GM12891 (cell line): ENCODE results near the gene CYP27B1.

Experiments used
- PAX5 ChIP-seq: IDR thresholded peaks from 2 replicates; pipeline ENCODE4 v1.6.1; 2011; ENCODE audit warnings: low read length, moderate library complexity, mild to moderate bottlenecking; ENCODE audit not compliant: insufficient read depth, severe bottlenecking
- POLR2A ChIP-seq: IDR thresholded peaks from 2 replicates; pipeline ENCODE4 v1.6.1; 2011; ENCODE audit warnings: low read depth, low read length, control low read depth
- POLR2AphosphoS5 ChIP-seq: IDR thresholded peaks from 2 replicates; pipeline ENCODE4 v1.6.1; 2011; ENCODE audit warnings: low read depth, low read length, control low read depth
- TAF1 ChIP-seq: IDR thresholded peaks from 2 replicates; pipeline ENCODE4 v1.6.1; 2011; ENCODE audit warnings: low read depth, low read length, control low read depth

DNA sequence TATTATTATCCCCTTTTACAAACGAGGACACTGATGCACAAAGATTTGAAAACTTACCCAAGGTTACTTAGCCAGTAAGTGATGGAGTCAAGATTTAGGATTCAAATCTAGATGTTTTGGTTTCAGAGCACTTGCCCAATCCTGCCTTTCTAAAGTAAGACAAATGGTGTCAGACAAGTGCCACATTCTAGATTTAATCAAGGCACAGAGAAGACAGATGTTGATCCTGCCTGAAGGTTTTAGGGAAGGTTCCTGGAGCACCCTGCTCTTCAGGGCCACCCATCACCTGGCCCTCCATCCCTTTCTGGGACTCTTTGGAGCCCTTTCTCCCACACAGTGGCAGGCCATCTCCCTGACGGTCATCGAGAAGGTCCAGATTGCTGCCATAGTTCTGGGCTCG, 9.1 kb downstream of the CYP27B1 start:
- TF ChIP-seq TAF1: no peak
- TF ChIP-seq POLR2AphosphoS5: no peak
- no peak for TF ChIP-seq POLR2A
- no peak for TF ChIP-seq PAX5
